SK-N-SH (cell line): Measurements from ENCODE around the gene SLC35G1. TPM values are rescaled to one million over a fixed set of nuclear protein-coding genes. Genes with fewer than 3 reads are reported as not detected.

Experiments
- CTCF ChIA-PET: fragments of 300-600, 350-600 bp; formaldehyde crosslinking; extraction: SDS; loops from one replicate; lab custom pipeline; 2021; lab: Yijun Ruan, JAX
- POLR2A ChIA-PET: fragments of 350-600 bp; sonication (Branson Sonifier 250); formaldehyde crosslinking; extraction: SDS; loops from one replicate; lab custom pipeline; 2020; ENCODE audit warnings: antibody characterized with exemption, inconsistent platforms; lab: Yijun Ruan, JAX
- DNase-seq: peaks from one replicate; pipeline ENCODE4 v3.0.0; 2012
- H2AFZ ChIP-seq: fragments of 200-600 bp; sonication (generic); 2 replicates; pipeline ENCODE4 v1.8.1; 2016; ENCODE audit warnings: antibody characterized with exemption, mild to moderate bottlenecking, low read depth
- H3F3A ChIP-seq: fragments of 200-600 bp; sonication (generic); replicated peaks from 2 replicates; pipeline ENCODE3; 2016; ENCODE audit warnings: antibody characterized with exemption, mild to moderate bottlenecking; ENCODE audit not compliant: insufficient read depth
- H3K27ac ChIP-seq, 2 experiments: fragments of 200-500 bp in 1 of 2; fragments of 200-600 bp in 1 of 2; sonication (Bioruptor generic) in 1 of 2; sonication (generic), shearing (Covaris generic) in 1 of 2; 2 replicates each; pipeline versions ENCODE4 v1.5.1 to v1.6.1; 2014 to 2016; ENCODE audit warnings: low read depth in 2 of 2, inconsistent platforms in 1 of 2, low read length in 1 of 2, mild to moderate bottlenecking in 1 of 2, mixed read lengths in 1 of 2
- H3K27me3 ChIP-seq: fragments of 200-600 bp; sonication (generic), shearing (Covaris generic); 2 replicates; pipeline ENCODE4 v1.6.1; 2016; ENCODE audit warnings: mixed run types; ENCODE audit not compliant: insufficient read depth
- H3K36me3 ChIP-seq, 2 experiments: fragments of 200-500 bp in 1 of 2; fragments of 200-600 bp in 1 of 2; sonication (Bioruptor generic) in 1 of 2; sonication (generic) in 1 of 2; replicated peaks in 1 of 2; 2 replicates each; pipeline versions ENCODE3 to v1.5.1; 2014 to 2016; ENCODE audit warnings: low read length in 1 of 2, mild to moderate bottlenecking in 1 of 2; ENCODE audit not compliant: insufficient read depth in 2 of 2, control insufficient read depth in 1 of 2
- H3K4me1 ChIP-seq, 2 experiments: fragments of 200-500 bp in 1 of 2; fragments of 200-600 bp in 1 of 2; sonication (Bioruptor generic) in 1 of 2; sonication (generic), shearing (Covaris generic) in 1 of 2; 2 replicates each; pipeline versions ENCODE4 v1.5.1 to v1.6.1; 2014 to 2016; ENCODE audit warnings: low read depth in 1 of 2, low read length in 1 of 2, mixed run types in 1 of 2; ENCODE audit not compliant: insufficient read depth in 2 of 2, control insufficient read depth in 1 of 2
- H3K4me2 ChIP-seq: fragments of 200-600 bp; sonication (generic), shearing (Covaris generic); 2 replicates; pipeline ENCODE4 v1.6.1; 2017; ENCODE audit warnings: mixed run types
- H3K4me3 ChIP-seq, 2 experiments: fragments of 200-500 bp in 1 of 2; fragments of 200-600 bp in 1 of 2; sonication (Bioruptor generic) in 1 of 2; sonication (generic), shearing (Covaris generic) in 1 of 2; 2 replicates each; pipeline versions ENCODE4 v1.5.1 to v1.8.1; 2014 to 2016; ENCODE audit warnings: low read depth in 2 of 2, inconsistent platforms in 1 of 2, low read length in 1 of 2, mild to moderate bottlenecking in 1 of 2, mixed read lengths in 1 of 2, moderate library complexity in 1 of 2
- H3K79me2 ChIP-seq: fragments of 200-600 bp; sonication (generic); 2 replicates; pipeline ENCODE4 v1.8.1; 2017; ENCODE audit warnings: mild to moderate bottlenecking; ENCODE audit not compliant: insufficient read depth
- H3K9ac ChIP-seq: fragments of 200-600 bp; sonication (generic); 2 replicates; pipeline ENCODE4 v1.6.1; 2017; ENCODE audit warnings: mixed run types
- H3K9me2 ChIP-seq: fragments of 200-600 bp; sonication (generic); 2 replicates; pipeline ENCODE4 v1.6.1; 2017; ENCODE audit warnings: mixed run types
- H3K9me3 ChIP-seq: fragments of 200-600 bp; sonication (generic); 2 replicates; pipeline ENCODE4 v1.6.1; 2017; ENCODE audit warnings: mixed run types, mild to moderate bottlenecking, moderate library complexity
- H4K20me1 ChIP-seq: fragments of 200-600 bp; sonication (generic); 2 replicates; pipeline ENCODE4 v1.6.1; 2017; ENCODE audit warnings: mild to moderate bottlenecking, mixed run types; ENCODE audit not compliant: insufficient read depth
- EP300 ChIP-seq, 2 experiments: IDR thresholded peaks; 2 replicates each; pipeline versions ENCODE4 v1.4.0 to v1.6.1; 2012; ENCODE audit warnings: borderline replicate concordance in 1 of 2, low read depth in 1 of 2, low read length in 1 of 2
- RFX5 ChIP-seq: IDR thresholded peaks from 2 replicates; pipeline ENCODE4 v1.6.1; 2012; ENCODE audit warnings: mild to moderate bottlenecking, improper control_type of control experiment, low read length
- SMC3 ChIP-seq: IDR thresholded peaks from 2 replicates; pipeline ENCODE4 v1.6.1; 2012; ENCODE audit warnings: low read depth, low read length, improper control_type of control experiment
- TCF12 ChIP-seq: IDR thresholded peaks from 2 replicates; pipeline ENCODE4 v1.4.0; 2012
- WGBS: methylation state at CpG from one replicate; pipeline ENCODE4 v1.1.6; 2017; ENCODE audit warnings: low lambda C conversion rate; 5-methylcytosine and 5-hydroxymethylcytosine counted together
- polyA plus RNA-seq, 3 experiments: library from polyadenylated mRNA; depleted of rRNA; stranded (reverse); fragments of >200 nt; gene quantifications; 2 replicates each; pipeline ENCODE4 v1.2.3, GENCODE V29; 2012
- TF ChIP-seq, protein P1 (sequence below): IDR thresholded peaks from 2 replicates; pipeline ENCODE4; 2012
- TF ChIP-seq, protein P2 (sequence below): IDR thresholded peaks from 2 replicates; pipeline ENCODE4 v1.4.0; 2012; ENCODE audit warnings: low read depth, borderline replicate concordance

The SLC35G1 gene
- polyA plus RNA-seq, 1 of the 3 experiments (the other 2 are of a cell fraction), result 5.1 TPM

DNA sequence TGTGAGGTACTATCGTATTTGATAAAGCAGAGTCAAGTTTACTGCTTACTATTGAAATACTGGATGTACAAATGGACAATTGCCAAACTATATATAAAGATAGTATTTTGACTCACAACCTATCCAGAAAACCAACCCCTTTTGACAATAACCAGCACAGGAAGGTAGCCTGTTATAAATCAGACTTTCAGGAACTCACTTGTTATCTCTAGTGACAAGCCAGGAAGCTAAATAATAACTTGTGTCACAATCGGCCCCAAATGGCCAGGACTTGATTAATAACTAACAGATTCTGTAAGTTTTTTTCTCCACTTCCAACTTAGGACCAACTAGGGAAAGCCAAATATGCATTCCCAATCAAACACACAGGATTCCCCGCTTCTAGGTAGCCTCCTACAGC, 38.8 kb upstream of the SLC35G1 start:
- H3F3A ChIP-seq, result no peaks in the 10 kb centered on the region
- WGBS, result 17% methylated on average over 3 of the region's 3 CpGs
- H2AFZ ChIP-seq, result no peak overlapping the region; the same call in 1 of the 2 replicates
- no peaks in the 10 kb centered on the region for H3K79me2 ChIP-seq
- TF ChIP-seq RFX5, result no peak
- peak in 1 of 2 experiments; percentile 77; a peak in 2 of 4 replicates for TF ChIP-seq EP300 (IDR thresholded peaks at IDR 0.05; ENCODE audit: borderline replicate concordance in 1 of 2, low read depth in 1 of 2, low read length in 1 of 2)
- TF ChIP-seq, protein P1, sequence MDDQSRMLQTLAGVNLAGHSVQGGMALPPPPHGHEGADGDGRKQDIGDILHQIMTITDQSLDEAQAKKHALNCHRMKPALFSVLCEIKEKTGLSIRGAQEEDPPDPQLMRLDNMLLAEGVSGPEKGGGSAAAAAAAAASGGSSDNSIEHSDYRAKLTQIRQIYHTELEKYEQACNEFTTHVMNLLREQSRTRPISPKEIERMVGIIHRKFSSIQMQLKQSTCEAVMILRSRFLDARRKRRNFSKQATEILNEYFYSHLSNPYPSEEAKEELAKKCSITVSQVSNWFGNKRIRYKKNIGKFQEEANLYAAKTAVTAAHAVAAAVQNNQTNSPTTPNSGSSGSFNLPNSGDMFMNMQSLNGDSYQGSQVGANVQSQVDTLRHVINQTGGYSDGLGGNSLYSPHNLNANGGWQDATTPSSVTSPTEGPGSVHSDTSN, result peak; percentile 50
- peak; percentile 41; the same call in 1 of the 2 replicates for TF ChIP-seq TCF12
- H3K4me2 ChIP-seq, result no peak overlapping the region
- H3K4me3 ChIP-seq, result no peak overlapping the region
- no peaks in the 10 kb centered on the region for H4K20me1 ChIP-seq
- no peak overlapping the region for H3K9ac ChIP-seq
- H3K9me2 ChIP-seq, result no peaks in the 10 kb centered on the region
- peak overlapping the region in 1 of 2 experiments; percentile 83; a peak in 2 of 4 replicates for H3K27ac ChIP-seq
- POLR2A ChIA-PET, result no interaction called here
- H3K27me3 ChIP-seq, result no peaks in the 10 kb centered on the region; the same call in 1 of the 2 replicates
- no peak for DNase-seq
- no peaks in the 10 kb centered on the region for H3K9me3 ChIP-seq
- no peaks in the 10 kb centered on the region for H3K36me3 ChIP-seq
- CTCF ChIA-PET, result interaction anchor here (0.8 to 8.0 kb wide), 7 partner anchors 9 to 300 kb away, joined by 3 to 73 read pairs (median 4); no protein-coding TSS in a partner anchor
- H3K4me1 ChIP-seq, result peaks cover 0 to 9% of the 10 kb centered on the region in 2 experiments; a peak in 2 of 4 replicates

DNA sequence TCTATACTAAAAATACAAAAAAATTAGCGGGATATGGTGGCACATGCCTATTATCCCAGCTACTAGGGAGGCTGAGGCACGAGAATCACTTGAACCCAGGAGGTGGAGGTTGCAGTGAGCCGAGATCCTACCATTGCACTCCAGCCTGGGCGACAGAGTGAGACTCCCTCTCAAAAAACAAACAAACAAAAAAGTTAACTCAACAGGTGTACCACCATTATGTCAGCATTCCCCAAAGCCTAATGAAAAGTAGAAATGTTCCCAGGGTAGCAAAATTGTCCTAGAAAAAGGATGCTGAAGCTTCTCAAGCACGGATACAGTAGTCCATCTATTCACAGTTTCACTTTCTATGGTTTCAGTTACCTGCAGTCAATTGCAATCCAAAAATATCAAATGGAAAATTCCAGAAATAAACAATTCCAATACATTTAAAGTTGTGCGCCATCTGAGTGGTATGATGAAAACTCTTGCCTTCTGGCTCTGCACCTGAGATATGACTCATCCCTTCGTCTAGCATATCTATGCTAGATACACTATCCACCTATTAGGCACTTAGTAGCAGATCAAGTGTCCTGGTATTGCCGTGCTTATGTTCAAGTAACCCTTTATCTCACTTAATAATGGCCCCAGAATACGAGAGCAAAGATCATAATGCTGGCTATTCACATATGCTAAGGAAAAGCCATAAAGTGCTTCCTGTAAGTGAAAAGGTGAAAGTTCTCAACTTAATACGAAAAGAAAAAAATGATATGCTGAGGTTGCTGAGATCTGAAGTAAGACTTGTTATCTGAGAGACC, 37.2 kb upstream of the SLC35G1 start:
- no peak overlapping the region for H3K9ac ChIP-seq

More for the DNA sequence above, 37.2 kb upstream of the SLC35G1 start:
- Histone ChIP-seq H3K27me3 (no peaks in the 10 kb centered on the region; the same call in 1 of the 2 replicates), H3K9me2 (no peaks in the 10 kb centered on the region), H4K20me1 (no peaks in the 10 kb centered on the region), H3K4me3 (no peak overlapping the region)
- ChIA-PET CTCF (interaction anchor here (1.0 to 8.0 kb wide), 5 partner anchors 19 to 155 kb away, joined by 4 to 73 read pairs (median 15); partner anchors contain the start of genes FRA10AC1 and SLC35G1), POLR2A (no interaction called here)
- TF ChIP-seq, protein P2, sequence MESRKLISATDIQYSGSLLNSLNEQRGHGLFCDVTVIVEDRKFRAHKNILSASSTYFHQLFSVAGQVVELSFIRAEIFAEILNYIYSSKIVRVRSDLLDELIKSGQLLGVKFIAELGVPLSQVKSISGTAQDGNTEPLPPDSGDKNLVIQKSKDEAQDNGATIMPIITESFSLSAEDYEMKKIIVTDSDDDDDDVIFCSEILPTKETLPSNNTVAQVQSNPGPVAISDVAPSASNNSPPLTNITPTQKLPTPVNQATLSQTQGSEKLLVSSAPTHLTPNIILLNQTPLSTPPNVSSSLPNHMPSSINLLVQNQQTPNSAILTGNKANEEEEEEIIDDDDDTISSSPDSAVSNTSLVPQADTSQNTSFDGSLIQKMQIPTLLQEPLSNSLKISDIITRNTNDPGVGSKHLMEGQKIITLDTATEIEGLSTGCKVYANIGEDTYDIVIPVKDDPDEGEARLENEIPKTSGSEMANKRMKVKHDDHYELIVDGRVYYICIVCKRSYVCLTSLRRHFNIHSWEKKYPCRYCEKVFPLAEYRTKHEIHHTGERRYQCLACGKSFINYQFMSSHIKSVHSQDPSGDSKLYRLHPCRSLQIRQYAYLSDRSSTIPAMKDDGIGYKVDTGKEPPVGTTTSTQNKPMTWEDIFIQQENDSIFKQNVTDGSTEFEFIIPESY, result no peak
- TF ChIP-seq SMC3, result no peak
- TF ChIP-seq, all 33 proteins: peak for 0
- Histone ChIP-seq H3K4me2 (no peak overlapping the region), H3K36me3 (no peaks in the 10 kb centered on the region), H3F3A (no peaks in the 10 kb centered on the region), H3K27ac (no peak overlapping the region), H3K4me1 (peaks cover 0 to 5% of the 10 kb centered on the region in 2 experiments; a peak in 2 of 4 replicates), H2AFZ (no peak overlapping the region), H3K9me3 (no peaks in the 10 kb centered on the region), H3K79me2 (no peaks in the 10 kb centered on the region)
- DNase-seq, result no peak
- WGBS, result 59% methylated on average over 10 of the region's 10 CpGs
